Ishikawa (cell line): ENCODE results near the gene ACSS1.

Experiments
- CEBPB ChIP-seq: IDR thresholded peaks from 2 replicates; pipeline ENCODE4 v1.6.1; 2012
- CREB1 ChIP-seq: IDR thresholded peaks from 2 replicates; pipeline ENCODE4 v1.6.1; 2012; ENCODE audit warnings: low read depth
- EGR1 ChIP-seq: IDR thresholded peaks from 2 replicates; pipeline ENCODE4 v1.6.1; 2012
- EP300 ChIP-seq: IDR thresholded peaks from 2 replicates; pipeline ENCODE4 v1.6.1; 2012; ENCODE audit warnings: borderline replicate concordance
- FOXM1 ChIP-seq: IDR thresholded peaks from 2 replicates; pipeline ENCODE4 v1.6.1; 2012; ENCODE audit warnings: low read depth, borderline replicate concordance
- RAD21 ChIP-seq: IDR thresholded peaks from 2 replicates; pipeline ENCODE4 v1.6.1; 2012; ENCODE audit warnings: low read depth
- TAF1 ChIP-seq: IDR thresholded peaks from 2 replicates; pipeline ENCODE4 v1.6.1; 2012; ENCODE audit warnings: low read depth, mild to moderate bottlenecking
- TCF12 ChIP-seq: IDR thresholded peaks from 2 replicates; pipeline ENCODE4 v1.6.1; 2012; ENCODE audit warnings: low read depth
- TEAD4 ChIP-seq: IDR thresholded peaks from 2 replicates; pipeline ENCODE4 v1.6.1; 2012
- YY1 ChIP-seq: IDR thresholded peaks from 2 replicates; pipeline ENCODE4 v1.6.1; 2012; ENCODE audit warnings: low read depth
- ZBTB7A ChIP-seq: IDR thresholded peaks from 2 replicates; pipeline ENCODE4 v1.6.1; 2012; ENCODE audit warnings: low read depth
- TF ChIP-seq, protein P1 (sequence below): IDR thresholded peaks from 2 replicates; pipeline ENCODE4 v1.6.1; 2012
- TF ChIP-seq, protein P2 (sequence below): IDR thresholded peaks from 2 replicates; pipeline ENCODE4 v1.6.1; 2012; ENCODE audit warnings: low read depth, mild to moderate bottlenecking

DNA sequence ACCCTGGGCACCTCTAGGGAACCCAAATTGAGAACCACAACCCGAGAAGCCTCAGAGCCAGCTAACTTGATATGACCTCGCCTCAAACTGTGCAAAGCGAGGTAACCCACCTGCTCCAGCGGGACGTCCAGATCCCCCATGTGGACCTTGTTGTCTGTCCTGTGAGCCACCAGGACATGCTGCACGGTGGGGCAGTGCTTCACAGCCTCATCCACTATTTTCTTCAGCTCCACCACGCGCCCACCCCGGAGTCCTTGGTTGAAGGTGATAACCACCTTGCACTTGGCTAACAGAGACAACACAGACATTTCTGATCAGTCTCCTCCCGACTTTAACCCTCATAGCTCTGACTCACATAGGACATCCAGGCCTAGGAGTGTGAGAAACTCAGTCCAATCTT is 34.6 kb downstream of the ACSS1 start:
- no peak for TF ChIP-seq RAD21
- no peak for TF ChIP-seq EP300
- no peak for TF ChIP-seq TEAD4
- TF ChIP-seq CREB1 = no peak
- TF ChIP-seq TCF12 = no peak
- TF ChIP-seq, protein P1, sequence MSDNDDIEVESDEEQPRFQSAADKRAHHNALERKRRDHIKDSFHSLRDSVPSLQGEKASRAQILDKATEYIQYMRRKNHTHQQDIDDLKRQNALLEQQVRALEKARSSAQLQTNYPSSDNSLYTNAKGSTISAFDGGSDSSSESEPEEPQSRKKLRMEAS = no peak
- TF ChIP-seq TAF1 = no peak
- no peak for TF ChIP-seq CEBPB
- no peak for TF ChIP-seq YY1
- no peak for TF ChIP-seq ZBTB7A
- TF ChIP-seq FOXM1 = no peak
- no peak for TF ChIP-seq EGR1
- TF ChIP-seq, protein P2, sequence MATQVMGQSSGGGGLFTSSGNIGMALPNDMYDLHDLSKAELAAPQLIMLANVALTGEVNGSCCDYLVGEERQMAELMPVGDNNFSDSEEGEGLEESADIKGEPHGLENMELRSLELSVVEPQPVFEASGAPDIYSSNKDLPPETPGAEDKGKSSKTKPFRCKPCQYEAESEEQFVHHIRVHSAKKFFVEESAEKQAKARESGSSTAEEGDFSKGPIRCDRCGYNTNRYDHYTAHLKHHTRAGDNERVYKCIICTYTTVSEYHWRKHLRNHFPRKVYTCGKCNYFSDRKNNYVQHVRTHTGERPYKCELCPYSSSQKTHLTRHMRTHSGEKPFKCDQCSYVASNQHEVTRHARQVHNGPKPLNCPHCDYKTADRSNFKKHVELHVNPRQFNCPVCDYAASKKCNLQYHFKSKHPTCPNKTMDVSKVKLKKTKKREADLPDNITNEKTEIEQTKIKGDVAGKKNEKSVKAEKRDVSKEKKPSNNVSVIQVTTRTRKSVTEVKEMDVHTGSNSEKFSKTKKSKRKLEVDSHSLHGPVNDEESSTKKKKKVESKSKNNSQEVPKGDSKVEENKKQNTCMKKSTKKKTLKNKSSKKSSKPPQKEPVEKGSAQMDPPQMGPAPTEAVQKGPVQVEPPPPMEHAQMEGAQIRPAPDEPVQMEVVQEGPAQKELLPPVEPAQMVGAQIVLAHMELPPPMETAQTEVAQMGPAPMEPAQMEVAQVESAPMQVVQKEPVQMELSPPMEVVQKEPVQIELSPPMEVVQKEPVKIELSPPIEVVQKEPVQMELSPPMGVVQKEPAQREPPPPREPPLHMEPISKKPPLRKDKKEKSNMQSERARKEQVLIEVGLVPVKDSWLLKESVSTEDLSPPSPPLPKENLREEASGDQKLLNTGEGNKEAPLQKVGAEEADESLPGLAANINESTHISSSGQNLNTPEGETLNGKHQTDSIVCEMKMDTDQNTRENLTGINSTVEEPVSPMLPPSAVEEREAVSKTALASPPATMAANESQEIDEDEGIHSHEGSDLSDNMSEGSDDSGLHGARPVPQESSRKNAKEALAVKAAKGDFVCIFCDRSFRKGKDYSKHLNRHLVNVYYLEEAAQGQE = no peak
